COR-L47 (cell line): ENCODE data around the gene PRSS22.

Experiments used
- DNase-seq: peaks from one replicate; lab custom pipeline; 2025; lab: John Stamatoyannopoulos, UW

Gene PRSS22

GRCh38 chr16:2881783-2882649 lies 24.0 kb upstream of the PRSS22 start:
- DNase-seq, result no peak

GRCh38 chr16:2879854-2880508 lies 22.0 kb upstream of the PRSS22 start:
- no peak for DNase-seq

GRCh38 chr16:2874912-2875362 lies 17.0 kb upstream of the PRSS22 start:
- peak; percentile 58 for DNase-seq

GRCh38 chr16:2874032-2874911 lies 16.3 kb upstream of the PRSS22 start:
- DNase-seq, result no peak

- DNase-seq, result no peak
Observed at GRCh38 chr16:2871926-2872325, 14.0 kb upstream of the PRSS22 start.

- peak; percentile 82 for DNase-seq
Observed at GRCh38 chr16:2867987-2868789, 10.2 kb upstream of the PRSS22 start.

GRCh38 chr16:2867661-2867986 lies 9.7 kb upstream of the PRSS22 start:
- no peak for DNase-seq

GRCh38 chr16:2866431-2866830 lies 8.5 kb upstream of the PRSS22 start:
- no peak for DNase-seq

- no peak for DNase-seq
Observed at GRCh38 chr16:2865651-2866050, 7.7 kb upstream of the PRSS22 start.

- no peak for DNase-seq
Observed at GRCh38 chr16:2860826-2861567, 3.0 kb upstream of the PRSS22 start.

GRCh38 chr16:2859686-2860265 lies 1.8 kb upstream of the PRSS22 start:
- no peak for DNase-seq

- no peak for DNase-seq
Observed at GRCh38 chr16:2858245-2859025, 465 bp upstream of the PRSS22 start.

- DNase-seq, result no peak
Observed at GRCh38 chr16:2856686-2857450, 1.1 kb downstream of the PRSS22 start.

- no peak for DNase-seq
Observed at GRCh38 chr16:2856061-2856670, 1.8 kb downstream of the PRSS22 start.

GRCh38 chr16:2855536-2855935 lies 2.4 kb downstream of the PRSS22 start:
- no peak for DNase-seq

GRCh38 chr16:2854700-2855309 lies 3.2 kb downstream of the PRSS22 start:
- no peak for DNase-seq

- DNase-seq, result no peak
Observed at GRCh38 chr16:2853531-2854073, 4.4 kb downstream of the PRSS22 start.
